IPS-15b (cell line): Measurements from ENCODE around the gene GALK1.
"Not testable (repeated sequence)": the region's sequence is repeated elsewhere in the genome, so short reads cannot be mapped to it uniquely, and the experiment has no call there.

ENCODE experiments used
- H3K27me3 ChIP-seq: one replicate; pipeline ENCODE4 v1.6.1; 2013; ENCODE audit warnings: low read length; ENCODE audit not compliant: control insufficient read depth, insufficient read depth
- H3K36me3 ChIP-seq: one replicate; pipeline ENCODE4 v1.6.1; 2013; ENCODE audit warnings: low read length; ENCODE audit not compliant: control insufficient read depth, insufficient read depth
- H3K4me1 ChIP-seq: one replicate; pipeline ENCODE4 v1.6.1; 2013; ENCODE audit warnings: mild to moderate bottlenecking, low read length; ENCODE audit not compliant: control insufficient read depth, insufficient read depth
- H3K4me3 ChIP-seq: one replicate; pipeline ENCODE4 v1.5.1; 2013; ENCODE audit warnings: low read depth, low read length
- H3K9ac ChIP-seq: one replicate; pipeline ENCODE4 v1.6.1; 2013; ENCODE audit warnings: low read depth, mild to moderate bottlenecking, low read length
- H3K9me3 ChIP-seq: one replicate; pipeline ENCODE4 v1.6.1; 2013; ENCODE audit warnings: mild to moderate bottlenecking, low read length; ENCODE audit not compliant: control insufficient read depth, insufficient read depth

Gene GALK1

DNA sequence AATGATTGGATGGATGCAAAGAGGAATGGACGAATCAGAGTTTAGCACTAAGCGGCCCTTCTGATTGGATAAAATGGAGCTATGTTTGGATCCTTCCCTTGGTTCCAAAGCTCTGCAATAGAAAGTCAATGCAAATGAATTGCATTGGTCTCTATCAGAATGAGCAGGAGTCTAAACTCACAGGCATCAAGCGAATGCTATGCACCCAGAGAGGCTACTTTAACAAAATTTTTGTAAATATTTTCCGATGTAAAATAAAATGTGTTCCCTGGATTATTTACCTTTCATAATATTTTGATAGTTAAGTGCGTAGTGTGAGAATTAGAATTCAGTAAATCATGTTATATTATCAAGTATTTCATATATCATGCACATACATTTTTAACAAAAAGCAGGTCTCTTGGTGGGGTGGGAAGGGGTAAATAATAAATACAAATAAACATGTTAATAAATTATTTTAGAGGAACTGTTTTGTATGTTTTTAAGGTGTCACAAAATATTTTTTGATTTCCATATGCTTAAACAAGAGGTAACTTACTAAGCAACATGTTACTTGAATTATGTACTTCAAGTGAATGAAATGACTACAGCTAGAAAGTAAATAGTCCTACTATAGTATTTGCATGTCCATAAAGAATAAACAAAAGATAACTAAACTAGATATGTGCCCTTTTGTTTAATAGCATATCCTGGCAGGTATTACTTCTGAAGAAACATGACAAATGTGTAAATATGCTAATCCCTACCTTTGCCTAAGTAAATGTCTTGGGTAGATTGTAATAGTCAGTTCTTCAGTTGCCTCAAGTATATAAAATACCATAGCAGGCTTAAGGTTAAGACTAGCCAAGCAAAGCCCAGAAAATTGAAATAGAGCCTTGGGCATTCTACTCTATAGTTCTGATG, 15.2 kb upstream of the GALK1 start:
- Histone ChIP-seq H3K36me3 (peaks cover 15% of the 10 kb centered on the region), H3K9ac (no peak overlapping the region), H3K4me1 (peaks cover 17% of the 10 kb centered on the region), H3K27me3 (no peaks in the 10 kb centered on the region), H3K9me3 (no peaks in the 10 kb centered on the region), H3K4me3 (no peak overlapping the region)

DNA sequence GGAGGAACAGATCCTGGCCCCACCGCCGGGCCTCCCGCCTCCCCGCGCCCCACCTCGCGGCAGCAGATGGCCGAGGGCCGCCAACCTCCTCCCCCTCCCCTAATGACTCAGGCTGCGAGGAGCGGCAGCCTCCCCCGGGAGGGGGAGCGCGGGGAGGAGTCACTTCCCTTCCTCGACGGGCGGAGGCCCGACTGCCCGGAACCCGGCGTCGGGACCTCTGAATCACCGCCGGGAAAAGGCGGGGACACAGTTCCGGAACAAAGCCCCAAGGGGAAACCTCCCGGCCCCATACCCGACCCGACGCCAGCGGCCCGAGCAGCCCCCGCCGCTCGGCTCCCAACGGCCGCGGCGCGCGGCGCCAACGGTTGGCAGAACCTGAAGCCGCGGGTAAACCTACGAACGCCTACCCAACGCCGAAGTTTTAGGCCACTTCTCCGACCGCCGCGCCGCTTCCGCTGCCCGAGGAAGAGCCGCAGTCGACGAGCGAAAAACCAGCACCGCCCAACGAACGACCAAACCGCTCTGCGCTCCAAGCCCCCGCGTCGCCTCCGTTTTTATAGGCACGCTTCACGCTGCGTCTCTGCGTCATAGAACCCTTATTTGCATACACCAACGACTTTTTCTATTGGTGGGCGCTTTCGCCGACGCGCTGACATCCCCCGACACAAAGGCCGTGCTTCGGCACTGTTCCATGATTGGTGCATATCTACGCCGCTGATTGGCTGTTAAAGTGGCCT, 14.4 kb upstream of the GALK1 start:
- peak overlapping the region; percentile 93 for H3K9ac ChIP-seq
- peaks cover 15% of the 10 kb centered on the region for H3K36me3 ChIP-seq
- H3K9me3 ChIP-seq, result no peaks in the 10 kb centered on the region
- no peaks in the 10 kb centered on the region for H3K27me3 ChIP-seq
- H3K4me3 ChIP-seq, result peak overlapping the region; percentile 90
- H3K4me1 ChIP-seq, result peaks cover 18% of the 10 kb centered on the region

DNA sequence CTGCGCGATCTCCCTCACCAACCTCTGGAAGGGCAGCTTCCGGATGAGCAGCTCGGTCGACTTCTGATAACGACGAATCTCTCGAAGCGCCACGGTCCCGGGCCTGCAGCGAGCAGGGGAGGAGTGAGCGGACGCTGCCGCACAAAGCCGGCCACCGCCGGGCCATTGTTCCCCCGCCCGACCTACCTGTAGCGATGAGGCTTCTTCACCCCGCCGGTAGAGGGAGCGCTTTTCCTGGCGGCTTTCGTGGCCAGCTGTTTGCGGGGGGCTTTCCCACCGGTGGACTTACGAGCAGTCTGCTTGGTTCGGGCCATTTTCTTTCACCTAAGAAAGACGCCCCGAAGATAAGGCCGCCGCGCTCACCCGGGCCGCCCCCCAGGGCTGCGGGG, 13.9 kb upstream of the GALK1 start:
- no peaks in the 10 kb centered on the region for H3K27me3 ChIP-seq
- peak overlapping the region; percentile 90 for H3K4me3 ChIP-seq
- peaks cover 14% of the 10 kb centered on the region for H3K4me1 ChIP-seq
- peaks cover 15% of the 10 kb centered on the region for H3K36me3 ChIP-seq
- H3K9me3 ChIP-seq, result no peaks in the 10 kb centered on the region
- peak overlapping the region; percentile 93 for H3K9ac ChIP-seq

DNA sequence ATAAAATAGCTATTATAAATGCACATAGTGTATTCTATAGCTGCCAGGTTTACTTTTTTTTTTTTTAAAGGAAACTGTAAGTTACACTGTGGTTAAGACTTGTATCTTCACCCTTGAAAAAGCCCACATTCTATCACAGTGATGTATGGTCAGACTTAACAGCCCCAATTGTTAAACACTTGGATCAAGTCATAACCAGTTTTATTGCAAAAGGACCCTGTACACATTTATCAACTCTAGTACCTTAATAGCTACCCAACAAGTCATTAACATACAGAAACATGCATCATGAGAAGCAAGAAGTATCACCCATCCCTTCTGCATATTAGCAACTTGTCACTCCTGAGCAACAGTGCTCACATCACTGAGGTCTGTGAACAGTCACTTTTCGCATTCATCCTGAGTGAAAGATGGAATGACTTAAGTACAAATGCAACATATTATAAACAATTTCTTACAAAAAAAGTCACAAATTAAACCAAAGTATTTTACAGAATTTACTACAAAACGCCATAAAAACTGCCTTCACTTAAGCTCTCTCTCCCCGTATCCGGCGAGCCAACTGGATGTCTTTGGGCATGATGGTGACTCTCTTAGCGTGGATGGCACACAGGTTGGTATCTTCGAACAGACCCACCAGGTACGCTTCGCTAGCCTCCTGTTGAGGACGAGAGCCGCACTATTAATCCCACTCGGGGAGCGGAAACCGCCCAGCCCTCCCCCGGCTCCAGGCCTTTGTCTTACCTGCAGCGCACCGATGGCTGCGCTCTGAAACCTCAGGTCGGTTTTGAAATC, 13.3 kb upstream of the GALK1 start:
- H3K4me1 ChIP-seq, result not testable (repeated sequence)
- Histone ChIP-seq H3K4me3 (peak overlapping the region; percentile 90), H3K36me3 (peaks cover 15% of the 10 kb centered on the region)

DNA sequence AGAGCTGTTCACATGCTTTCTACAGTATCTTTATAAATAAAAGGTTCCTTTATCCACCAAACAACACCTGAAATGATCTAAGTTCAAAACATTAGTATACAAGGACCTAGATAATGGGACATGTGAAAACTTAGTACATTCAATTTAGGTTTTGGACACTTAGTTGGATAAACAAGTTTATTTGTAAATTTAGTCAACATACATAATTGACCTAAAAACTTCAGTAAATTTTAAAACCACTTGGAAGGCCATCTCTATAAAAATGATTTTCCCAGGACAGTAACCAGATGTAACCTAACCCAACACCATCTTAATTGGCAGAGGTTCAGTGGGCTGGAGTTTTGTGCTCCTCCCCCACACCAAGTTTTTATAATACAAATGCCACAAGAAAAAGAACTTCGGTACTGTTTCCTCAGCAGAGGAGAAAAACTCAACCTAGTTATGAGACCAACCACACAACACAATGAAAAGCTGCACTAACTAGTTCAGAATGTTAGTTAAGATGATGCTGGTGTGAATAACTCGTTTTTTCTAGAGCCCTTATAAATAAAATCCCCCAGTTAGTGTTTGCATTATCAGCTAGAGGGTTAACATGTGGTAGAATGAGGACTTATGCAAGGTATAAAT, 12.4 kb upstream of the GALK1 start:
- peak overlapping the region; percentile 90 for H3K4me3 ChIP-seq
- peaks cover 15% of the 10 kb centered on the region for H3K36me3 ChIP-seq
- peaks cover 7% of the 10 kb centered on the region for H3K4me1 ChIP-seq
- no peaks in the 10 kb centered on the region for H3K27me3 ChIP-seq
- no peak overlapping the region for H3K9ac ChIP-seq
- H3K9me3 ChIP-seq, result no peaks in the 10 kb centered on the region

More for the DNA sequence above, 13.3 kb upstream of the GALK1 start:
- not testable (repeated sequence) for H3K27me3 ChIP-seq, H3K9me3 ChIP-seq
- peak overlapping the region; percentile 93 for H3K9ac ChIP-seq

DNA sequence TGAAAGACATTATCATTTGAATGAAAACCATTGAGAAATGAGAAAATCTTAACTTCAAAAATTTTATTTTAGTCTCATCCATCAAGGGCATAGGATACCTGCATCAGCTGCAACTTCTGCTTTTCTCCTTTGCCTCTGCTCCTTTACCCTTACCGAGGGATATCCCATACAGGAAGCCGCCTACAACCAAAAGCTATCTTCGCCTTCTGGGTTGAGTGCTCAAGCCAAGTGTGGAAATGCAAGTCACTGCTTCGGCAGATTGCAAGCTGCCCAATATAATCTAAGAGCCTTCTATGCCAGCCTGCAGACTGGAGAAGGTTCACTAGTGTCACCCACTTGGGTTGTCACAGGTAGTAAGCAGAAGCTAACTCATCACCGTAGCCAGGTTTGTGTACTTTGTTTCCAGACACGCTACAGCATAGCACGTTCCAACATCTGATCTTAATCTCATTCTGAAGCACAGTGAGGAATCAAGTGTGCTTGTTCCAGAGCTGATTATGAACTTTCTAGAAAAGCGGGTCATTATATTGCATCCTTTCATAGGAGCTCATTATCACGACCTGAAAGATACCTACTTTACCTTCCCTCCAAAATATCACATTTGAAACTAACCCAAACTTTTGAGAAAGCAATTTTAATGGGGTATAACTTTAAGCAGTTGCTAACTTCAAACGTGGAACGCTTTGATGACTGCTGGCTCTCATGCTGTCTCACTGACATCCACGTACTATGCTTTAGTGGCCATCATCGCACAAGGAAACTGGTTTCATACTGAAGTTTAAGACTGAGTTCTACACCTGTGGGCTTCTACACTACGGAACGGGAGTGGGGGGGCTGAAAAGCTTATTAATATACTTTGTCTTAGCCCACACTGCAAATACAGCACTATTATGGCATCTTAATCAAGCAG, 11.6 kb upstream of the GALK1 start:
- Histone ChIP-seq H3K4me3 (no peak overlapping the region), H3K27me3 (no peaks in the 10 kb centered on the region), H3K9me3 (no peaks in the 10 kb centered on the region), H3K36me3 (peaks cover 15% of the 10 kb centered on the region), H3K9ac (no peak overlapping the region), H3K4me1 (peaks cover 7% of the 10 kb centered on the region)

DNA sequence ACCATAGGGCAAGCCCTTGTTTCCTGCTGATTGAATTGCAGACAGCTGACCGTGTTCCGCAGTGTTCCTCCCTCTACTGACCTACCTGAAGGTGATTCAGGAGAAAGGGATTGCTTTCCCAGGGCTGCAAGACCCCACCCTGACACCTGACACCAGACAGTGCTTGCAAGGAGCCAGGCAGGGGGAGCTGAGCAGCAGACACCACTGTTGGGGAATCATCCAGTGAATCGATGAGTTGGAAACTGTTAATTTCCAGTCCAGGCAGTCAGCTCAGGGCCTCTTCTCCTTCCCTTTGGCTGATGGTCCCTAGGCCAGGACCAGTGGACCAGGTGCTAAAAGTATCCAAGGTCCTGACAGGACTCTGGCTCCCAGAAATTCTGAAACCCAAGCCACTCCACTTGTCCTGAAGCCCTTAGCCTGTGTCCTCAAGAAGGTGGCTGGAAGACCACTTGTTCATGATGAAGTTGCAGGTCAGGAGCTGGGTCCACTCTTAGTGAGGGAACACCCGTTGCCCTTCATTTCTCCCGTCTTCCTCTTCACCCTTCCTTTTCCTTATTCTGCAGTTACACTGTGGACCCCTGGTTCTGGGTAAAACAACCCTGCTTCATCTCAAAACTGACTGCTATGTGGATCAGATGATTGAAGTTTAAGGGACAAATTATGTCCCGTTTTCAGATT, 10.1 kb upstream of the GALK1 start:
- Histone ChIP-seq H3K9ac (no peak overlapping the region), H3K36me3 (peaks cover 15% of the 10 kb centered on the region), H3K9me3 (no peaks in the 10 kb centered on the region), H3K4me3 (no peak overlapping the region), H3K27me3 (no peaks in the 10 kb centered on the region), H3K4me1 (peaks cover 7% of the 10 kb centered on the region)

DNA sequence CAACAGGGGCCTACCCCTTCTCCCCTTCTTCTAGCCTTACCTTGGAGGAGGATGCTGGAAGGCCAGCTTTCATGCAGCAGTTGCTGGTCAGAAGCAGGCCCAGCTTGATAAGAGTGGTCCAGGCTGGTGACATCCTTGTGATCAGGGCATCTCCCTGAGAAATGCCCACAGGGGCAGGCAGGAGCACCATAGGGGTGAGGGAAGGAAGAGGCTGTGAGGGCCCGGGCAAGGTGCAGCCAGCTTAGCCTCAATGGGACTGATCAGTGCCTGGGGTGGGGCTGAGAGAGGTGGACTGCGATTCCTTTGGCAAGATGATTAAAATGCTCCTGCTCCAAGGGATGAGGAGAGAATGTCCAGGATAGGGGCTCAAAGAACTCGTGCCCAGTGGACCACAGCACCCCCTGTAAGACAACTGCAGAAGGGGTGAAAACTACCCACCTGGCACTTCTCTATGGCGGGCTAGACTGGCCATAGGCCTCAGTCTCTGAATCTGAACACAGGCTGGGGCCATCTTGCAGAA, 9.5 kb upstream of the GALK1 start:
- Histone ChIP-seq H3K27me3 (no peaks in the 10 kb centered on the region), H3K4me1 (peaks cover 7% of the 10 kb centered on the region), H3K4me3 (no peak overlapping the region), H3K9me3 (no peaks in the 10 kb centered on the region), H3K36me3 (peaks cover 15% of the 10 kb centered on the region), H3K9ac (no peak overlapping the region)

DNA sequence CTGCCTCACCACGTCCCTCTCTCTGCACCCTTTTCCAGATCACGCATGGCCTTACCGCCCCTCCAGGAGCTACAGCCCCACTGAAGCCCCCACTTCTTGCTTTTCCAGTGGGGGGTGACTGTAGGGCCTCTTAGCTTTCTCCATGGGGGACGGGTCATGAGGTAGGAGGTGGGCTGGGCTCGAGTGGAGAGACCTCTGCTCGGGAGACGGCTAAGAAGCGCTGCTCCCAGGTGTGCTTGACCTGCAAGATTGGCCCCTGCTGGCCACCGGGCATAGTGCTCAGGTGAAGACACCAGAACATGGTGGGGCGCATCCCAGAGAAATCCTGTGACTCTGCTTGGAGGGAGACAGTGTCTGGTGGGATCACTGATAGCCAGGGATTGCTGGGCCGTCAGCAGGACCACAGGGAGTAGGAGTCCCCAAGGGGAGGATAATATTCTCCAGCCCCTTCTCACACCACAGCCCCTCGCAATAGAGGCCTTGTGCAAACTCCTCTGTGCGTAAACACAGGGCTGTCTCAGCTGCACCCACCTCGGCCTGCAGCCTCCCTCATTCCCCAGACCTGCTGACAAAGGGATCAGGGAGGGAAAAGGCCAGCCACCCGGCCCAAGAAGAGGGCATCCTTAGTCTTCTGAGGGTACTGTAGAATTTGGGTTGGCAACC, 8.9 kb upstream of the GALK1 start:
- no peaks in the 10 kb centered on the region for H3K27me3 ChIP-seq
- H3K36me3 ChIP-seq, result peaks cover 15% of the 10 kb centered on the region
- no peak overlapping the region for H3K9ac ChIP-seq
- H3K9me3 ChIP-seq, result no peaks in the 10 kb centered on the region
- no peak overlapping the region for H3K4me3 ChIP-seq
- peaks cover 7% of the 10 kb centered on the region for H3K4me1 ChIP-seq
